Ascending aorta (tissue), 2 donors: ENCODE data around the gene AP5Z1. TPM values are rescaled to one million over a fixed set of nuclear protein-coding genes. Genes with fewer than 3 reads are reported as not detected.

Source experiments
- DNase-seq, 2 donors: peaks; one replicate each; pipeline ENCODE4 v3.0.0-alpha.2; 2019; ENCODE audit warnings: low spot score in 2 of 2
- H3K27ac ChIP-seq, 2 donors: fragments of 200-600 bp; sonication (generic); one replicate each; pipeline ENCODE4 v1.5.1; 2016 to 2017; ENCODE audit warnings: mild to moderate bottlenecking in 1 of 2
- H3K27me3 ChIP-seq: fragments of 200-600 bp; sonication (generic); one replicate; pipeline ENCODE4 v1.5.1; 2017
- H3K36me3 ChIP-seq, 2 donors: fragments of 200-600 bp; sonication (generic); one replicate each; pipeline ENCODE4 v1.5.1; 2016
- H3K4me1 ChIP-seq, 2 donors: fragments of 200-600 bp; sonication (generic); one replicate each; pipeline ENCODE4 v1.5.1; 2016 to 2017; ENCODE audit warnings: mild to moderate bottlenecking in 1 of 2
- H3K4me3 ChIP-seq, 2 donors: fragments of 200-600 bp; sonication (generic); one replicate each; pipeline ENCODE4 v1.5.1; 2016 to 2017; ENCODE audit warnings: mild to moderate bottlenecking in 1 of 2
- H3K9me3 ChIP-seq, 2 donors: fragments of 200-600 bp; sonication (generic); one replicate each; pipeline ENCODE4 v1.5.1; 2016
- intact Hi-C: fragments of 100-400 bp; cut with DNase I; formaldehyde crosslinking; loops from one replicate; pipeline ENCODE4 v1.15.1; 2023
- total RNA-seq: library from RNA; depleted of rRNA; stranded (reverse); fragments of >200 nt; gene quantifications from one replicate; pipeline ENCODE4 v1.1.0, GENCODE V29; 2016
- TF ChIP-seq, protein P1 (sequence below), 3 experiments: fragments of 200-600 bp in 2 of 3; fragments of 450-650 bp in 1 of 3; sonication (generic) in 2 of 3; IDR thresholded peaks; one replicate each; pipeline ENCODE4 v1.5.1; 2016 to 2019; ENCODE audit warnings: antibody characterized with exemption in 3 of 3, mild to moderate bottlenecking in 1 of 3, moderate library complexity in 1 of 3

Gene AP5Z1
- total RNA-seq, 1 donor from 2014 or later, result 115 TPM

DNA sequence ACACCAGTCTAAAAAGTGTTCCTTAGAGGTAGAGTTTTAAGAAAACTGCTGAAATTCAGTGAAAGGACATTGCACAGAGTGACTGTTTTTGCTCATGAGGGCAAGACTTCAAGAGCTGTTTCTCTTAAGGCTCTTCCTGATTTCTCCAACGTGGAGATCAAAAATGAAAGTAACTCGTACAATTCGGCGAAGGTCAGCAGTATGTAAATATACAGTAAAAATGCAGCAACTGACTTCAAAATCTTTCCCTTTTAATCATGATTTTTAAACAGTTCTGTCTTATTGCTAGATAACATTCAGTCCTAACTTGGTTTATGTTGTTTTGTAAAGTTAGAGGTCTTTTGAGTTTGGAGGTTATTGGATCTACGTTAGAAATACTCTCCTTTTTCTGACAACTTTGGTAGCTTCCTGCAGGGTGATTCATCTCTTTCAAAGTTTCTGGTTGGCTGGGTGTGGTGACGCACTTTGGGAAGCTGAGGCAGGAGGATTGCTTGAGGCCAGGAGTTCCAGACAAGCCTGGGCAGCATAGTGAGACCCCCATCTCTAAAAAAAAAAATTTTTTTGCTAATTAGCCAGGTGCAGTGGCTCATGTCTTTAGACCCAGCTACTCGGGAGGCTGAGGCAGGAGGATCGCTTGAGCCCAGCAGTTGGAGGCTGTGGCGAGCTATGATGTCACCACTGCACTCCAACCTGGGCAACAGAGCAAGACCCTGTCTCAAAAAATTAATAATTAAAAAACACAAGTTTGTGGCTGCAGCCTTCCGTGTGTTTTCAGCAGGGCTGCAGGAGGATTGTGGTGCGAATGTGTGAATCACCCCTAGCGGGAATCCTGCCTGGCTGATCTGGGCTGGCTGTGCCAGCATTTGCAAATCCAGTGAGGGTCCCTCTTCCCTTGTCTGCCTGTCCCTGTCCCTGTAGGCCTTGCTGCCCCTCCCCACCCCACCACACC lies 29.2 kb upstream of the AP5Z1 start:
- Histone ChIP-seq H3K27ac (peak overlapping the region; percentile 81 to 94), H3K36me3 (peaks cover 16 to 31% of the 10 kb centered on the region in 2 donors), H3K9me3 (no peaks in the 10 kb centered on the region), H3K4me1 (peaks cover 3 to 35% of the 10 kb centered on the region in 2 donors), H3K27me3 (no peaks in the 10 kb centered on the region), H3K4me3 (peak overlapping the region; percentile 32 to 53)
- no peak for DNase-seq
- intact Hi-C loops, result loop anchor here (1.0 to 10.0 kb wide), 7 partner anchors 21 to 1881 kb away; partner anchors contain the start of genes AP5Z1 and RADIL
- TF ChIP-seq, protein P1, sequence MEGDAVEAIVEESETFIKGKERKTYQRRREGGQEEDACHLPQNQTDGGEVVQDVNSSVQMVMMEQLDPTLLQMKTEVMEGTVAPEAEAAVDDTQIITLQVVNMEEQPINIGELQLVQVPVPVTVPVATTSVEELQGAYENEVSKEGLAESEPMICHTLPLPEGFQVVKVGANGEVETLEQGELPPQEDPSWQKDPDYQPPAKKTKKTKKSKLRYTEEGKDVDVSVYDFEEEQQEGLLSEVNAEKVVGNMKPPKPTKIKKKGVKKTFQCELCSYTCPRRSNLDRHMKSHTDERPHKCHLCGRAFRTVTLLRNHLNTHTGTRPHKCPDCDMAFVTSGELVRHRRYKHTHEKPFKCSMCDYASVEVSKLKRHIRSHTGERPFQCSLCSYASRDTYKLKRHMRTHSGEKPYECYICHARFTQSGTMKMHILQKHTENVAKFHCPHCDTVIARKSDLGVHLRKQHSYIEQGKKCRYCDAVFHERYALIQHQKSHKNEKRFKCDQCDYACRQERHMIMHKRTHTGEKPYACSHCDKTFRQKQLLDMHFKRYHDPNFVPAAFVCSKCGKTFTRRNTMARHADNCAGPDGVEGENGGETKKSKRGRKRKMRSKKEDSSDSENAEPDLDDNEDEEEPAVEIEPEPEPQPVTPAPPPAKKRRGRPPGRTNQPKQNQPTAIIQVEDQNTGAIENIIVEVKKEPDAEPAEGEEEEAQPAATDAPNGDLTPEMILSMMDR (IDR thresholded peaks at IDR 0.05), result no peak

GRCh38 chr7:4747013-4747412 lies 28.4 kb upstream of the AP5Z1 start:
- Histone ChIP-seq H3K9me3 (no peaks in the 10 kb centered on the region), H3K27me3 (no peaks in the 10 kb centered on the region), H3K36me3 (peaks cover 10 to 23% of the 10 kb centered on the region in 2 donors), H3K27ac (peak overlapping the region; percentile 81 to 94), H3K4me3 (no peak overlapping the region), H3K4me1 (peaks cover 3 to 42% of the 10 kb centered on the region in 2 donors)
- no peak for DNase-seq
- intact Hi-C loops, result loop anchor here (2.0 to 10.0 kb wide), 2 partner anchors 136 to 1882 kb away; partner anchors contain the start of gene RADIL
- TF ChIP-seq, protein P1 (IDR thresholded peaks at IDR 0.05), result no peak

- Histone ChIP-seq H3K36me3 (peaks cover 3 to 16% of the 10 kb centered on the region in 2 donors), H3K4me3 (no peak overlapping the region), H3K4me1 (peaks cover 3 to 45% of the 10 kb centered on the region in 2 donors), H3K27ac (peak overlapping the region; percentile 81 to 94), H3K27me3 (no peaks in the 10 kb centered on the region), H3K9me3 (no peaks in the 10 kb centered on the region)
- intact Hi-C loops, result loop anchor here (2.0 to 10.0 kb wide), 2 partner anchors 135 to 1883 kb away; partner anchors contain the start of gene RADIL
- no peak for DNase-seq
- TF ChIP-seq, protein P1 (IDR thresholded peaks at IDR 0.05), result no peak
These were observed 27.7 kb upstream of the AP5Z1 start for GRCh38 chr7:4747746-4748145.

- DNase-seq, result no peak
- intact Hi-C loops, result loop anchor here (10.0 kb wide), 1 partner anchor 1883 kb away; no protein-coding TSS in a partner anchor
- Histone ChIP-seq H3K36me3 (peaks cover 0 to 11% of the 10 kb centered on the region in 2 donors), H3K27me3 (no peaks in the 10 kb centered on the region), H3K4me1 (peaks cover 3 to 45% of the 10 kb centered on the region in 2 donors), H3K27ac (peak overlapping the region; percentile 81 to 94), H3K9me3 (no peaks in the 10 kb centered on the region), H3K4me3 (no peak overlapping the region)
- TF ChIP-seq, protein P1 (IDR thresholded peaks at IDR 0.05), result no peak
These were observed 27.2 kb upstream of the AP5Z1 start for GRCh38 chr7:4748231-4748681.

- DNase-seq, result no peak
- peaks cover 3 to 36% of the 10 kb centered on the region in 2 donors for H3K4me1 ChIP-seq
- peak overlapping the region; percentile 81 to 94 for H3K27ac ChIP-seq
- H3K27me3 ChIP-seq, result no peaks in the 10 kb centered on the region
- TF ChIP-seq, protein P1 (IDR thresholded peaks at IDR 0.05), result no peak
- intact Hi-C loops, result loop anchor here (10.0 kb wide), 1 partner anchor 1885 kb away; no protein-coding TSS in a partner anchor
- H3K9me3 ChIP-seq, result no peaks in the 10 kb centered on the region
- H3K4me3 ChIP-seq, result no peak overlapping the region
- peaks cover 1 to 15% of the 10 kb centered on the region in 2 donors for H3K36me3 ChIP-seq
These were observed 26.1 kb upstream of the AP5Z1 start for GRCh38 chr7:4749363-4749762.
